GM18508 (cell line): ENCODE data around the gene JPT2.

ENCODE experiments used
- ATAC-seq: cut with Tn5 transposase; IDR thresholded peaks from one replicate; pipeline ENCODE4 v1.9.1; 2021; ENCODE audit warnings: moderate number of reproducible peaks; ENCODE audit not compliant: insufficient read depth, unreplicated experiment

JPT2 gene, protein sequence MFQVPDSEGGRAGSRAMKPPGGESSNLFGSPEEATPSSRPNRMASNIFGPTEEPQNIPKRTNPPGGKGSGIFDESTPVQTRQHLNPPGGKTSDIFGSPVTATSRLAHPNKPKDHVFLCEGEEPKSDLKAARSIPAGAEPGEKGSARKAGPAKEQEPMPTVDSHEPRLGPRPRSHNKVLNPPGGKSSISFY

DNA sequence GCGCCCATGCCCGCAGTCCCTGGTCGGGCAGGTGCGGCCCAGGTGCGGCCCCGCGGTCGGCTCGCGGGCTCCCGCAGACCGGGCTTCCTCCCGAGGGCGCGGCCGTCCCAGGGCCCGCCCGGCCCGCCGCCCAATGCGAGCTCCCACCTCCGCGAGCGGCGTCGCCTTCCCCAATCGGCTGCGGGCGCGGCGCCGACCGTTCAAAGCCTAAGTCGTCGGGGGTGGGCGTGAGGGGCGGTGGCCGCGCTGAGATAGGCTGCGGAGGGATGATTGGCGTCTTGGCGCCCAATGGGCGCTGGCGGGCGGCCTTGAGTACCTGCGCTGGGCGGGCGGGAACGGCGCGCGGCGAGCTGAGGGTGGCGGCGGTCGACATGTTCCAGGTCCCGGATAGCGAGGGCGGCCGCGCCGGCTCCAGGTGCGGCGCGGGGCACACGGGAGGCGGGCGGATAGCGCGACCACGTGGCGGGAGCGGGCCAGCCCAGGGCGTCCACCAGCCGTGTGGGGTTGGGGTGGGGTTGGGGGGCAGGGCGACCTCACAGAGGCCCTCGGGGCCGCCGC, at the start of gene JPT2:
Gene JPT2 (plus strand): TSS at position 338 of the 558 bp plus-strand sequence. CDS start 34 bp downstream, at position 372.
- ATAC-seq, result peak; percentile 75

DNA sequence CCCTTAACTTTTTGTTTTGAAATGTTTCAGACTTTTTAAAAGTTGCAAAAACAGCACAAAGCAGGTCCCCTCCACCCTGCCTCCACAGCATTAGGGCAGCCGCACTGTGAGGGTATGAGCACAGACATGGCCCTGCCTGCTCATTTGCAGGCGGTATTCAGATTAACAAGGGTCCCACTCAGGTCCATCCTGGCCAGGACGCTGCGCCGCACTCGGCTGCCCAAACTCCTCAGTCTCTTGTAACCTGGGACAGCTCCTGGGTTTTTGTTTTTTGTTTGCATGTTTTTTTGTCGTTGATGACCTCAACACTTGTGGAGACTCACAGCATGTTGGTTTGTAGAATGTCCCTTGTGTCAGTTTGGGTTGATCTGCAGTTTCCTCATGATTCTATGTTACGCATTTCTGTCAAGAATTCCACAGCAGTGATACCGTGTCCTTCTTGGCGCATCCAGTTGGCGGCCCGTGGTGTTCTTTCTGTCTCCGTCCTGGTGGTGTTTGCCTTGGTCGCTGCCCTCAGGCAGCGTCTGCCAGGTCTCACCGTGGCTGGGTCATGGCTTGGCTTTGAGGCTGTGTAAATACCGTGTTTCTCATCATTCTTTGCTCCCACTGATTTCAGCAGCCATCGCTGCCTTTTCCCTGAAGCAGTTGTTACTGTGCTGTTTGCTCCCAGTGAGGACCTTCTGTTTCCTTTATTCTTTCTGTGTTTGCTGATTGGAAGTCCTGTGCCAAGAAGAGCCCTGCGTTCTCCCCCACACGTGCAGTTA, 47.4 kb upstream of the JPT2 start:
- no peak for ATAC-seq

DNA sequence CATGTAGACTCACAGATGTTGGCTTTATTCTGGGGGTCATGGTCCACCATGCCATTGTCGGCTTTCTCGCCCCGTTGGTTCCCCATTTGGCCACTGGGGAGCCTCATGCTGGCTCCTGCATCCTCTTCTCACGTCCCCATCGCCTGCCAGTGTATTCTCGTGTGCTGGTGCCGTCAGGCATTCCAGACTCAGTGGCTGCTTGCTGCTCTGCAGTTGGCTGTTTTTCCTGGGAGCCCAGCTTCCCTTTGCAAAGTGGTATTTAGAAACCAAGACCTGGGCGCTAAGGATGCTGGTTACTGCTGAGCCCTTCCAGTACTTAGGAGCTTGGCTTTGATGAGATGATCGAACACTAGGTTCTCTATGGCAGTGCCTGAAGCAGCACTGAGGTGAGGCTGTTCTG, 46.8 kb upstream of the JPT2 start:
- no peak for ATAC-seq

DNA sequence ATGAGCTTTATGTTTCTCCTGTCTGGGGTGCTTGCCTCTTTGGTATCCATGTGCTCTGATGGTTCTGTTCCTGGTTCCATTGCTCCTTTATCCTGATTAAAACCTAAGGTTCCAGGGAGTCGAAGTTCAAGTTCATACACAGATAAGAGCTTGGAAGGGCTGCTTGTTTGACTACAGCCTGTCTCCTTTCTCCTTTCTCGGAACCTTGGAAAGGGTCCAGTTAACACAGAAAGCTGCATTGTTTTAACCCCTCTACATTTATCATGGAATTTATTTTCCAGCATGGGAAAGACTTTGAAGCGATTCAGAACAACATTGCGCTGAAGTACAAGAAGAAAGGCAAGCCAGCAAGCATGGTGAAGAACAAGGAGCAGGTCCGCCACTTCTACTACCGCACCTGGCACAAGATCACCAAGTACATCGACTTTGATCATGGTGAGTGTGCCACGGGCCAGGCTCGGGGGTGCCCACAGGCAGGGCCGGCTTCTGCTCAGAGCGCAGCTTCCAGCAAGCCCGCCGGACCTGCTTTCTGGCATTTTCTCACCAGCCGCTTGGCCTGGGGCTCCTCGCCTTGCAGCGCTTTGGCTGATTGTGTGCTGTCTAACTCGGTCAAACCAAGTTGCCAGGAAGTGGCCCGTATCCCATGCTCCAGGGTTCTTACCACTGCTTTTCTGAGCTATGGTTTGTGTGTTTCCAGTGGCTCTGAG, 46.0 kb upstream of the JPT2 start:
- ATAC-seq, result no peak

DNA sequence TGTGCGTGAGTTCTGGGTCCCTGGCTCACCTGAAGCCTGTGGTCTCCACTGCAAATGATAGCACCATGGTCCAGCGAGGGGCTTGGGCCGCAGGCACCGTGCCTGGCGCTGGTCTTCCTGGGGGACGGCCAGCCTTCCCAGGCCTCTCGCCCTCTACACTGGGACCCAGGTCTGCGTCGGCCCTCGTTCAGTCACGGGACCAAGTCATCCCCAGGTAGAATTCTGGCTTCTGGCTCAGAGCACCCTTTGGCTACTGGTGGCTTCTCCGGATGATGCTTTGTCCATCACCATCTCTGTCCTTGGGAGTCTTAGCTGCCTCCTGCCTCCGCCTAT, 45.5 kb upstream of the JPT2 start:
- ATAC-seq, result no peak

DNA sequence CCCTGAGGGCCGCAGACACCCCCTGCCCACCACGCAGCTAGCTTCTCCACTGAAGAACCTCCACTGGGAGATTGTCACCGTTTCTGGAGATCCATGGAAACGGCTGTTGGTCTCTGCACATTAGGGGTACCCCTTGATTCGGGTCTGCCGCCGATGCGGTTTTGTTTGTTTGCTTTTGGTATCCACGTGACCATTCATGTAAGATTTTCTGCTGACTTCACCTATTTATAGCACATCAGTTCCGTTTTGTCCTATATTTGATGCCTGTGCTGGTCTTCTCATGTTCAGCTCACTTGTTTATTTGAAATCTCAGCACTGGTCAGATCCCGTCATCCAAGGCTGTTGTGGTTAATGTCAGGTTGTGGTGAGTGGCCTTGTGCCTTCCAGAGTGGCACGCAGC, 44.8 kb upstream of the JPT2 start:
- no peak for ATAC-seq

DNA sequence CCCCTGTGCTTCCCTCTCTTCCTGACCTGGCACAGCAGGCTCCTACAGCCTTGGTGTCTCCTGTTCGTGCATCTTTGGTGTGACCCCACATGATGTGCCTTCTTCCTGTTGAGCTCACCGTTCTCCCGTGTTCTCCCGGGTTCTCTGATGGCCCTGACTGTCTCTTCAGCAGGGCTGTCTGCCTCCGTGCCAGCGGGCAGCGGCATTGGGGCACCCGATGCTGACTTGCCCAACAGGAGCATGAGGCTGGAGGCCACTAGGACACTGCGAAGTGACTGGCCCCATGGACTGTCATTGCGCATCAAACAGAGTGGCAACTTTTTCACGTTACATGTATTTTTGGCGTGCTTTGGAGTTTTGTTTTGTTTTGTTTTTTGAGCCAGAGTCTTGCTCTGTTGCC, 43.5 kb upstream of the JPT2 start:
- no peak for ATAC-seq

DNA sequence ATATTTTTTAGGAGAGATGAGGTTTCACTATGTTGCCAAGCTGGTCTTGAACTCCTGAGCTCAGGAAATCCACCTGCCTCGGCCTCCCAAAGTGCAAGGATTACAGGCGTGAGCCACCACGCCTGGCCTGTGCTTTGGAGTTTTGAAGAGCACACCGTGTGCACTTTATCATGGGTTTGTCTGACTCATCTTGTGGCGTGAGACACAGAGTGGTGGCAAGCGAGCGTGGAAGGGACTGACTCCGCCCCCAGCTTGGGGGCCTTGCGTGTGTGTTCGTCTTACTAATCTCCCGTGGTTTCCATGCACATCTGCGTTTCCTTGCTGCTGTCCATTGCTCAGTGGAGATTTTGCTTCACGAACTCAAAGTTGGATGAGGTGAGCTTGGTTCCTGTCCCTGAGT, 43.0 kb upstream of the JPT2 start:
- no peak for ATAC-seq

DNA sequence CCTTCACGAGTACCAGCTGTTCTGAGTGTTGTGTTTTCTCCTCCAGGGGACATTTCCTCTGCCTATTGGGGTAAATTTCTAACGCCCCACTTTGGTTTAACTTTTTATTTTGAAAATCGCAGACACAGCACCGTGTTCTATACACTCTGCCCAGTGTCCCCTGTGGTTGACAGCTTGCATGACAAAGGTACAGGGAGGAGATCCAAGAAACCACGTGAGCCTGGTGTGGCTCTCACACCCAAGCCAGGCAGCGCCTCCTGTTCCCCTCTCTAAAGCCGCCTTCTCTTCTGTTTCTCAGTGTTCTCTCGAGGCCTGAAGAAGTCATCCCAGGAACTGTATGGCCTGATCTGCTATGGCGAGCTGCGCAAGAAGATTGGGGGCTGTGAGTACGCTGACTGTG, 40.6 kb upstream of the JPT2 start:
- ATAC-seq, result no peak

DNA sequence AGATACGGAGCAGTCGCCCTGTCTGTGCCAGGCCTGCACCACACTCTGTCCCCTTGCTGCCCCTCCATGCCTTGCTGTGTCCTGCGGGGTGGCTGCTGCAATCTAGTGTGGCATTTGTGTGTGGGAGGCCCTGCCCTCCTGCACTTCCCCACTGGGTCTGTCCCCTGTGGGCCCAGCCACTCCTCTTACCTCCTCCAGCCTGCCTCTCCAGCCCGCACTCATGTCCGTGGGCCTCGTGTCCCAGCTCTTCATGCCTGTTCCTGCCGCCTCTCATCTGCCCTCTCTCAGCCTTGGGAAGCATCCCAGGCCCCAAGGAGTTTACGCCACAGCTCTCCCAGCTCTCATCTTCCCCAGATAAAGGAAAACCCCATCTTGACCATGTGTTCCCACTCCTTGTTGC, 39.3 kb upstream of the JPT2 start:
- ATAC-seq, result no peak

DNA sequence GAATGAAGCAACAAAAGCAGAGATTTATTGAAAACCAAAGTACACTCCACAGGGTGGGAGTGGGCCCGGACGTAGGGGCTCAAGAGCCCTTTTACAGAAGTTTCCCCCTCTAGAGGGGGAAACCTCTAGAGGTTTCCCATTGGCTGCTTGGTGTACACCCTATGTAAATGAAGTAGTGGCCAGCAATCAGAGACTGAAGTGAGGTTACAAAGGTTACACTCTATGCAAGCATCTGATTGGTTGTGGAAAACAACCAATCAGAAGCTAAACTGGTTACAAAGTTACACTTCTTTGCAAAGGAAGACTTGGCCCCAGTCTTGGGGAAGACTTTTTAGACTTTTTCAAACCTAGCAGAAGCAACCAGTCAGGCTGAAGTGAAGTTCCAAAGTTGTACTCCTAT, 38.8 kb upstream of the JPT2 start:
- no peak for ATAC-seq

DNA sequence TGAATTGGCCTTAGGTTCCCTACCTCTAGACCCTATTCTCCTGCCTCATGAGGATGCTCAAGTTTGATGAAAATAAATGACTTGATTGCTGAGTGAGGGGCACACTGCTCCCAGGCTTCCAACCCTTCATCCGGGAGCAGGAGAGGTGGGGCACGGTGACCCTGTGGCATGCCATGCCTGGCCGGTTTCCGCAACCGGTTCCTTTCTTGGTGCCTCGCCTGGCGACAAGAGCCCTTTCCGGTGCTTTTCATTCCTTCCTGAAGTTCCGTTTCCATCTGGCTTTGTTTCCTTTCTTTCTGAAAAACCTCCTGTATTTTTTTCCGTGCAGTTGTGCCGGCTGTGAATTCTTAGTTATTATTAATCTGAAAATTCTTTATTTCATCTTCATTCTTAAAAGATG, 38.2 kb upstream of the JPT2 start:
- no peak for ATAC-seq

DNA sequence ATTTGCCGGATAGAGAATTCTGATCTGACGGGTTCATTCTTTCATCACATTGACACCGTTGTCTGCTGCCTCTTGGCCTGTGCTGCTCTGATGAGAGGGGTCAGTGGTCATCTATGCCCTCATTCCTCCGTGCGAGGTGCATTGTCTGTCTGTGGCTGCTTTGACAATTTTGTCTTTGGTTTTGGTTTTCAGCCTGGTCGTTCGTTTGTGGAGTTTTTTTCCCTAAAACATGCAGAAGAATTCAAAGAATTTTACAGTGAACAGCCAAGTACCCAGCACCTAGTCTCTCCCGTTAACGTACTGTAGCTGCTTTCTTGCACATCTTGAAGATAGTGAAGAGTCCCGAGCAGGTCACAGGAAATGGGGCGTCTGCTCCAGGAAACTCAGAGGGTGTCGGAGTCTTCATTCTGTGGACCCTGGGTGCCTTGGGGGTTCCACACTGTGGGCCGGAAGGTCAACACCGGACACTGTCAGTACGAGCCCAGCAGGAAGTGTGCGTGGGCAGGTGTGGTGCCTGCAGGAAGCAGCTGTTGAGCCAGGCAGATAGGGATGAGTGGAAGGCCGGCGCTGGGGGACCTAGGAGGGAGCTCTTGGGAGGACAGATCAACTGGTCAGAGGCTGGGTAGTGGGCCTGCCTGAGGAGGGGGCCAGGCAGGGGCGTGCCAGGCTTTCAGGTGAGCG, 37.7 kb upstream of the JPT2 start:
- ATAC-seq, result no peak

DNA sequence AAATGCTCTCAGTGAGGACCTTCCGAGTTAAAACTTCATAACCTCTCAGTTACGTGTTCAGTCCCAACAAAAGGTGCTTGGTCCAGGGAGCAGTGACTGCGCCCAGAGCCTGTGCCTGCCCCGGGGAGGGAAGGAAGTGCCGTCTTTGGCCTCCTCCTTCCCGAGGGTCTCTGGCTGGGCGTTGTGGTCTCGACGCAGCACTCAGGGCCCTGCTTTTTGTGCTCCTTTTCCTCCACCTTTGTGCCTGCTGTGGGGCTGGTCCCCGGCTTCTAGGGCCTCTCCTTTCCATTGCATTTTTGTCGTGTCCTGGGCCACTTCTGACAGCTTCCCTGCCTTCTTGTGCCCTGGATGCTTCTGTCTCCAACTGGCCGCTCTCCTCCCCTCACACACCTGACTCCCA, 36.8 kb upstream of the JPT2 start:
- no peak for ATAC-seq

DNA sequence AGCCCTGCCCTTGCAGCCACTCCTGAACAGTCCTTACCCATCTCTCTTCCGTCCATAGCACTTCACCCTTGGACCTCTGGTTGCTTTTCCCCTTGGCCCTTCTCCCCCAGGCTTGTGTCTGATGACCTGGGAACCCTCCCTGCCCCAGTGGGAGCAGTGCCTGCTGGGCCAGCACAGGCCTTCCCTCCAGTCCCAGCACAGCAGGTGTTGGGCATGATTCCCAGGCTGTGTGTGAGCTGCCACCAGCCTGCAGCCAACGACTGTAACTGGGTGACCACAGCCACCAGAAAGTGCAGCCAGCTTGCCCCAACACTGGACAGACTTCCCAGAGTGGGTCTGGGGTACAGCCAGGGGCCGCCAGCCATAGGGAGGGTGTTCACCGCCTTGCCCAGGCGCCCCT, 35.9 kb upstream of the JPT2 start:
- ATAC-seq, result no peak

DNA sequence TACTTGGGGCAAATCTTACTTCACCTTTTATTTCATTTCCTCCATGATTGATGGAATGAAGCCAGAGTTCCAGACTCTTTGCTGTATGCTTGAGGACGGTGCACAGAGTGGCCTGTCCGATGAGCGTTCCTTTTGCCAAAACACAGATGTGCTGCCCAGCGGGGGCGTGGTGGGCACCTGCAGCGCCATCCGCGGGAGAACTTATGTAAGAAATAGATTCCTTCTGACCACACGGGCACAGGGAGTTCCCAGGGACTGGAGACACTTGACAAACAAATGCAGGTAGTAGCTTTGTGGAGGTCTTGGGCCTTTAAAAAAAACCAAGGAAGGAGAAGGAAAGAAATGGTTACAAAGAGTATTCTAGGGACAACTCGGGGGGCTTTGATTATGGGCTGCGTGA, 35.3 kb upstream of the JPT2 start:
- ATAC-seq, result no peak

DNA sequence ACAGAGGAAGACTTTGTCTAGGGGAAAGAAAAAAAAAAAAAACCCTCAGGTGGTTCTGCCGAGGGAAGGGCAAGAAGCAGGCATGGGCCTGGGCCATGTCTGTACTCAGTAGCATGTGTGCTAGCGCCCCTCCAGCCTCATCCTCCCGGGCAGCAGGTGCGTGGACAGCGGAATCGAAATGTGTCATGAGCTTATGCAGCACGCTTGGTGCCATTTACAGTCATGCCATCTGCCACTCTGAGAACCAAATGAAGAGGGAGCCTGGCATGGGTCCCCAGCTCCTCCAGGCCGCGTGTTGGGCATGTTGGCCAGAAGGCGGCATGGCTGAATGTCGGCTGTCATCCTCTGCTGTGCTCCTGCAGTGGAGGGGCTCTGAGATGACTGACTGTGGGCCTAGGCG, 34.6 kb upstream of the JPT2 start:
- ATAC-seq, result no peak

DNA sequence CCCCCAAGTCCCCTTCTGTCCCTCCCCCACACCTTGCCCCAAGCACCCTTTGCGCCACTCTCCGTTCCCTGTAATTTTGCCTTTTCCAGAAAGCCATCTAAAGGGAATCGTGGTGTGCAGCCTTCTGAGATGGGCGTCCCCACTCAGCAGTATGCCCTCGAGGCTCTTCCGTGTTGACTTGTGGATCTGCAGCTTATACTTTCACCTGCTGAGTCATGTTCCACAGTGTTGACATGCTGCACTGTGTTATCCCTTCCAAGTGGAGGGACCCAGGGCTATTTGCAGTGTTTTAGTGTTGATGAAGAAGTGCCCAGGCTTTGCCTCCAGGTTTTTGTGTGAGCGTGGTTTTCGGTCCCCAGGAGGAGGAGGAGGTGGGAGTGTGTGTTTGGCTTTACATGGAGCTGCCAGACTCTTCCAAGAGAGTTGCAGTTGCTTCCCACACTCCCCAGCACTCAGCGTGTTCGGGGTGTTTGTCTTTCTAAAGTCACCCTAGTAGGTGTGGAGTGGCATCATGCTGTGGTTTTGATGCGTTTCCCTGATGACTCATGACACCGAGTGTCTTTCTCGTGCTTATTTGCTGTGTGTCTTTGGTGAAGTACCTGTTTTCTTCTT, 32.1 kb upstream of the JPT2 start:
- no peak for ATAC-seq

DNA sequence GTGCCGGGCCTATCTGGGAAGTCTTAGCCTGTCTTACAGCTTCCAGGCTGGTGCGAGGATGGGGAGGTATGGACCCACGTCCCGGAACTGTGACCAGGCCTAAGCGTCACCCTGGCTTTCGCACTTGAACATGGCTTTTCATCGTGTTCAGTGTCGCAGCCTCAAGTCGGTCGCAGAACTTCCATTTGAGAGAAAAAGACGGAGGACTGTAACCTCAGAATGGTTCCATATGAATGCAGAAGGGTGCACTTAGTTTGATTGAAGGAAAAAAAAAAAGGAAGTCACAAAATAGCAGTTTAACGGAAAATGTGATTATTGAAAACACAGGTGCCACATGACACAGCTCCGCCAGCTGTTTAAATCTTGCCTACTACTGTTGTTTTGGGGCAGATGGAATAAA, 30.2 kb upstream of the JPT2 start:
- no peak for ATAC-seq

DNA sequence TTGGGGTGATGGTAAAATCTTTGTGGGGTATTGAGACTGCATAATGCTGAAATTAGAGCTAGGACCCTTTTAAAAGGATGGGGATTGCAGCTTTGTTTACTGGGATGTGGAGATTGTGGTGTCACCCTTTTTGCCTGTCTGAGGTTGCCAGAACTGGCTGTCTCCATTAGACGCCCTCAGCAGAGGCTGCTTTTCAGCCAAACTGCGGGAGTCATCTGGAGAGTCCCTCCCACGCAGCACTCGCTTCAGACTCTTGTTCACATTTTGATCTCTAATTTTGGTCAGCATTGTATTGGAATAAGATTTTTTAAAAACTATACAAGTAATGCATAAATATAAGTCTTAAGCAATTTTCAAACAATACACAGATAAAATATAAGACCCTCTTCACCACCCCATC, 27.9 kb upstream of the JPT2 start:
- ATAC-seq, result no peak
